ENCODE results near the gene GRK1. TPM values are rescaled to one million over a fixed set of nuclear protein-coding genes. Genes with fewer than 3 reads are reported as not detected.
"Not testable (repeated sequence)": the region's sequence is repeated elsewhere in the genome, so short reads cannot be mapped to it uniquely, and the experiment has no call there.

The GRK1 gene
- total RNA-seq, 1 experiment from 2014 or later: not detected

GRCh38 chr13:113622791-113623490 is 44.1 kb upstream of the GRK1 start:
- H4K20me1 ChIP-seq (ENCODE audit: insufficient read depth, low read depth, low read length): peaks cover 42% of the 10 kb centered on the region
- H3K27me3 ChIP-seq (ENCODE audit: low read length): no peaks in the 10 kb centered on the region
- H2AFZ ChIP-seq (ENCODE audit: low read length): no peak overlapping the region
- H3K4me2 ChIP-seq (ENCODE audit: low read depth, low read length, poor library complexity, severe bottlenecking): no peak overlapping the region
- no peaks in the 10 kb centered on the region for H3K9me2 ChIP-seq (replicated peaks; ENCODE audit: insufficient read depth, low read length)
- no peaks in the 10 kb centered on the region for H3K9me3 ChIP-seq (ENCODE audit: low read length)
- H3K9ac ChIP-seq (ENCODE audit: low read length): no peak overlapping the region
- no peak for DNase-seq
- H3K79me2 ChIP-seq (ENCODE audit: low read length): peaks cover 87% of the 10 kb centered on the region
- peaks cover 17% of the 10 kb centered on the region; the same call in 1 of the 2 replicates for H3K36me3 ChIP-seq (ENCODE audit: insufficient read depth, low read length)
- H3K4me3 ChIP-seq (ENCODE audit: low read length): no peak overlapping the region
- no peaks in the 10 kb centered on the region for H3K4me1 ChIP-seq (ENCODE audit: low read length)
- no peak overlapping the region for H3K27ac ChIP-seq (ENCODE audit: low read length)

GRCh38 chr13:113623491-113624234 is 43.4 kb upstream of the GRK1 start:
- Histone ChIP-seq H3K9me2 (replicated peaks; ENCODE audit: insufficient read depth, low read length) (no peaks in the 10 kb centered on the region), H3K4me1 (ENCODE audit: low read length) (no peaks in the 10 kb centered on the region), H3K9me3 (ENCODE audit: low read length) (no peaks in the 10 kb centered on the region), H3K79me2 (ENCODE audit: low read length) (peaks cover 87% of the 10 kb centered on the region), H3K27ac (ENCODE audit: low read length) (no peak overlapping the region), H4K20me1 (ENCODE audit: insufficient read depth, low read depth, low read length) (peaks cover 45% of the 10 kb centered on the region), H2AFZ (ENCODE audit: low read length) (no peak overlapping the region), H3K4me3 (ENCODE audit: low read length) (no peak overlapping the region), H3K9ac (ENCODE audit: low read length) (no peak overlapping the region), H3K36me3 (ENCODE audit: insufficient read depth, low read length) (peaks cover 17% of the 10 kb centered on the region; the same call in 1 of the 2 replicates), H3K27me3 (ENCODE audit: low read length) (no peaks in the 10 kb centered on the region), H3K4me2 (ENCODE audit: low read depth, low read length, poor library complexity, severe bottlenecking) (no peak overlapping the region)
- DNase-seq: no peak

DNA sequence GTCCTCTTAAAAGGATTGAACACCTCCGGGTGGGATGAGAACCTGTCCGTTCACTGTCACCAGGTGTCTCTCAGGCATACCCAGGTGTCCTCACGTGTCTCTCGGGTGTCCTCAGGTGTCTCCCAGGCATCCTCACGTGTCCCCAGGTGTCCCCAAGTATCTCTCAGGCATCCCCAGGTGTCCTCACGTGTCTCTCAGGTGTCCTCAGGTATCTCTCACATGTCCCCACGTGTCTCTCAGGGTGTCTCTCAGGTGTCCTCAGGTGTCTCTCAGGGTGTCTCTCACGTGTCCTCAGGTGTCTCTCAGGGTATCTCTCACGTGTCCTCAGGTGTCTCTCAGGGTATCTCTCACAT is 42.8 kb upstream of the GRK1 start:
- Histone ChIP-seq H3K9ac (ENCODE audit: low read length) (no peak overlapping the region), H4K20me1 (ENCODE audit: insufficient read depth, low read depth, low read length) (peaks cover 46% of the 10 kb centered on the region), H3K36me3 (ENCODE audit: insufficient read depth, low read length) (peaks cover 17% of the 10 kb centered on the region; the same call in 1 of the 2 replicates), H3K9me3 (ENCODE audit: low read length) (no peaks in the 10 kb centered on the region), H2AFZ (ENCODE audit: low read length) (no peak overlapping the region), H3K9me2 (replicated peaks; ENCODE audit: insufficient read depth, low read length) (no peaks in the 10 kb centered on the region), H3K4me1 (ENCODE audit: low read length) (no peaks in the 10 kb centered on the region), H3K79me2 (ENCODE audit: low read length) (peaks cover 88% of the 10 kb centered on the region), H3K4me2 (ENCODE audit: low read depth, low read length, poor library complexity, severe bottlenecking) (no peak overlapping the region), H3K4me3 (ENCODE audit: low read length) (no peak overlapping the region), H3K27me3 (ENCODE audit: low read length) (no peaks in the 10 kb centered on the region), H3K27ac (ENCODE audit: low read length) (no peak overlapping the region)
- DNase-seq: no peak

- not testable (repeated sequence) for H3K9ac ChIP-seq (ENCODE audit: low read length); H3K9me3 ChIP-seq (ENCODE audit: low read length); H2AFZ ChIP-seq (ENCODE audit: low read length); DNase-seq; H3K27ac ChIP-seq (ENCODE audit: low read length); H3K4me1 ChIP-seq (ENCODE audit: low read length); H3K27me3 ChIP-seq (ENCODE audit: low read length); H3K4me2 ChIP-seq (ENCODE audit: low read depth, low read length, poor library complexity, severe bottlenecking); H3K9me2 ChIP-seq (replicated peaks; ENCODE audit: insufficient read depth, low read length); H3K4me3 ChIP-seq (ENCODE audit: low read length)
- Histone ChIP-seq H3K36me3 (ENCODE audit: insufficient read depth, low read length) (peaks cover 17% of the 10 kb centered on the region; the same call in 1 of the 2 replicates), H4K20me1 (ENCODE audit: insufficient read depth, low read depth, low read length) (peaks cover 52% of the 10 kb centered on the region), H3K79me2 (ENCODE audit: low read length) (peaks cover 90% of the 10 kb centered on the region)
Measured at GRCh38 chr13:113624640-113625304, 42.2 kb upstream of the GRK1 start.

DNA sequence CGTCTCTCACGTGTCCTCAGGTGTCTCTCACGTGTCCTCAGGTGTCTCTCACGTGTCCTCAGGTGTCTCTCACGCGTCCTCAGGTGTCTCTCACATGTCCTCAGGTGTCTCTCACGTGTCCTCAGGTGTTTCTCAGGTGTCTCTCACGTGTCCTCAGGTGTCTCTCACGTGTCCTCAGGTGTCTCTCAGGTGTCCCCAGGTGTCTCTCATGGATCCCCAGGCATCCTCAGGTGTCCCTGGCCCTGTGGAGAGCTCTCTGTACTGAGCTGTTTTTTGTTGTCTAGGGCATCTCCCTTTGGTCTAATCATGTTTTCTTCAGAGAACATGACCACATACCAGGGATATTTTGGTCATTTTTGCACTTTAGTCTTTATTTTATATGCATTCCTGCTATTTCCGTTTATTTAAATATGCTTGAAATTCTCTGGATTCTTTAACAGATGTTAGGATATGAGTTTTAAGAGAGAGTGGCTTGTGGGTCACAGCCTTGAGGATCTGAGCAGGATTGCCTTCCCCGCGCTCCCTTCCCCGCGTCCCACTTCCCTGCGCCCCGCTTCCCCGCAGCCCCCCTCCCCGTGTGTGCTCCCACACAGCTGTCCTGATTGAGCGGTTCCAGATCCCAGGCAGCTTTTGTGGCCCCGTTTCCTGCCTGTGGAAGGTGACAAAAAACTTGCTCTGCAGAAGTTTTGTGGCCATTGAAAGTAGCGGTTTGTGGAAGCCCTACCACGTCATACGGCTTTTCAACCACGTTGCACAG is 40.9 kb upstream of the GRK1 start:
- peaks cover 87% of the 10 kb centered on the region for H3K79me2 ChIP-seq (ENCODE audit: low read length)
- no peak for DNase-seq
- no peak overlapping the region for H2AFZ ChIP-seq (ENCODE audit: low read length)
- no peaks in the 10 kb centered on the region for H3K4me1 ChIP-seq (ENCODE audit: low read length)
- H3K9me2 ChIP-seq (replicated peaks; ENCODE audit: insufficient read depth, low read length): no peaks in the 10 kb centered on the region
- H3K27me3 ChIP-seq (ENCODE audit: low read length): no peaks in the 10 kb centered on the region
- H3K4me3 ChIP-seq (ENCODE audit: low read length): no peak overlapping the region
- peaks cover 63% of the 10 kb centered on the region for H4K20me1 ChIP-seq (ENCODE audit: insufficient read depth, low read depth, low read length)
- no peak overlapping the region for H3K27ac ChIP-seq (ENCODE audit: low read length)
- no peak overlapping the region for H3K4me2 ChIP-seq (ENCODE audit: low read depth, low read length, poor library complexity, severe bottlenecking)
- H3K9ac ChIP-seq (ENCODE audit: low read length): no peak overlapping the region
- H3K9me3 ChIP-seq (ENCODE audit: low read length): no peaks in the 10 kb centered on the region
- H3K36me3 ChIP-seq (ENCODE audit: insufficient read depth, low read length): peaks cover 17% of the 10 kb centered on the region; the same call in 1 of the 2 replicates

GRCh38 chr13:113627136-113627535 is 39.9 kb upstream of the GRK1 start:
- no peak overlapping the region for H3K4me3 ChIP-seq (ENCODE audit: low read length)
- peaks cover 85% of the 10 kb centered on the region for H3K79me2 ChIP-seq (ENCODE audit: low read length)
- H3K9me3 ChIP-seq (ENCODE audit: low read length): no peaks in the 10 kb centered on the region
- H4K20me1 ChIP-seq (ENCODE audit: insufficient read depth, low read depth, low read length): peaks cover 68% of the 10 kb centered on the region
- DNase-seq: no peak
- no peaks in the 10 kb centered on the region for H3K27me3 ChIP-seq (ENCODE audit: low read length)
- peaks cover 25% of the 10 kb centered on the region for H3K36me3 ChIP-seq (ENCODE audit: insufficient read depth, low read length)
- H3K4me2 ChIP-seq (ENCODE audit: low read depth, low read length, poor library complexity, severe bottlenecking): no peak overlapping the region
- H3K9me2 ChIP-seq (replicated peaks; ENCODE audit: insufficient read depth, low read length): no peaks in the 10 kb centered on the region
- no peak overlapping the region for H2AFZ ChIP-seq (ENCODE audit: low read length)
- no peaks in the 10 kb centered on the region for H3K4me1 ChIP-seq (ENCODE audit: low read length)
- H3K27ac ChIP-seq (ENCODE audit: low read length): no peak overlapping the region
- no peak overlapping the region for H3K9ac ChIP-seq (ENCODE audit: low read length)

- H3K4me2 ChIP-seq (ENCODE audit: low read depth, low read length, poor library complexity, severe bottlenecking): no peak overlapping the region
- H3K4me3 ChIP-seq (ENCODE audit: low read length): no peak overlapping the region
Measured at GRCh38 chr13:113628291-113629270, 38.4 kb upstream of the GRK1 start.

More at GRCh38 chr13:113628291-113629270, 38.4 kb upstream of the GRK1 start:
- no peaks in the 10 kb centered on the region for H3K9me3 ChIP-seq (ENCODE audit: low read length)
- H3K27ac ChIP-seq (ENCODE audit: low read length): no peak overlapping the region
- H3K36me3 ChIP-seq (ENCODE audit: insufficient read depth, low read length): peaks cover 13% of the 10 kb centered on the region
- no peaks in the 10 kb centered on the region for H3K9me2 ChIP-seq (replicated peaks; ENCODE audit: insufficient read depth, low read length)
- no peaks in the 10 kb centered on the region for H3K4me1 ChIP-seq (ENCODE audit: low read length)
- DNase-seq: no peak
- no peaks in the 10 kb centered on the region for H3K27me3 ChIP-seq (ENCODE audit: low read length)
- no peak overlapping the region for H3K9ac ChIP-seq (ENCODE audit: low read length)
- H3K79me2 ChIP-seq (ENCODE audit: low read length): peaks cover 71% of the 10 kb centered on the region
- H2AFZ ChIP-seq (ENCODE audit: low read length): no peak overlapping the region
- H4K20me1 ChIP-seq (ENCODE audit: insufficient read depth, low read depth, low read length): peaks cover 68% of the 10 kb centered on the region

Data from Karpas-422 (cell line).